Right forelimb (tissue), 1 donor: ENCODE measurements around the gene CA10.

Experiments used
- DNase-seq: peaks from one replicate; pipeline ENCODE4 v3.0.0-alpha.2; 2018

Gene CA10

GRCh38 chr17:51946311-51946710 lies 212.2 kb downstream of the CA10 start:
- DNase-seq, result no peak

DNA sequence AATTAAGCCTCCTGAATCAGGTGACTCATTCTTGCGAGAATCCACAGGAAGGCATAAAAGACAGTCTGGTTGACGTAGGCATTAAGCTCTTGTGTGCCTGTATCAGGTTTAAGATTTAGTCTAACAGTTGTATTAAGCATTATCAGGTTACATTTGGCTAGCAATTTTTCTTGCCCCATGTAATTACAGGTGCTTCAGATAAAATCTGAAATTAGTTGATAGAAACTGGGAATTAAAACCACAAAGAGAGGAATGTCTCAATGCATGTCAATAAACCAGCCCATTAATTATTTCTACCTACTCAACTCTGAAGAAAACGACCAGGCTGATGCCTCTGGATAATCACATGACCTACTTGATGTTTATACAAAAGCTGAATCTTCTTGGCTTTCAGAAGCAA lies 217.2 kb downstream of the CA10 start:
- DNase-seq, result no peak

GRCh38 chr17:51937264-51937663 lies 221.2 kb downstream of the CA10 start:
- no peak for DNase-seq

- DNase-seq, result no peak
These were observed 223.0 kb downstream of the CA10 start for GRCh38 chr17:51935477-51935876.

GRCh38 chr17:51933647-51934046 lies 224.9 kb downstream of the CA10 start:
- DNase-seq, result no peak

DNA sequence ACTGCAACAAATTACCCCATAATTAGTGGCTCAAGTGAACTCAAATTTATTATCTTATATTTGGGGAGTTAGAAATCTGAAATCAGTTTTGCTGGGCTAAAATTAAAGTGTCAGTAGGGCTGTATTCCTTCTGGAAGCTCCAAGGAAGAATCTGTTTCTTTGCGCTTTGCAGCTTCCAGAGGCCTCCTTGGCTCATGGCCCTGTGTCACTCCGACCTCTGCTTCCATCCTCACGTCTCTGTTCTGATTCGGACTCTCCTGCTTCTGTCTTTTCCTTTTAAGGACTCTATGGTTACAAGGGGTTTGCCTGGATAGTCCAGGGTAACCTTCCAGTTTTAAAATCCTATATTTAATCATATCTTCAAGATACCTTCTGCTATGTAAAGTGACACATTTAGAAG lies 232.1 kb downstream of the CA10 start:
- no peak for DNase-seq

DNA sequence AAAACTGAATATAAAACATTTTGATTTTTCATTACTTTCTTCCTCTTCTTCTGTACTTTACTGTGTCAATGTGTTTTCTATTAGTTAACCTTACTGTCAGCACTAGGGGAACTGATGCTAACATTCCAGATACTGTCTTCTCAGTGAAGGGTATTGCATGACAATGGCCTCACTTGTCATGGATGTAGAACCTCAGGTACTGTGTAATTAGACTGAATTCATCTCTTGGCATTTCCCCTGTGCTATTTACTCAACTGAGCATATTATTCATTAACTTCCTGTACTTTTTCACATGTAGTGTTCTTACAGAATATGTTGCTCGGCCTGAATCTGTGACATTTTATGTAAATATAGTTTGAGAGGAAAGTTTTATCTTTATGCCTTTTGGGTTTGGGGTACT lies 237.0 kb downstream of the CA10 start:
- no peak for DNase-seq

- DNase-seq, result no peak
These were observed 243.9 kb downstream of the CA10 start for GRCh38 chr17:51914577-51914976.

- no peak for DNase-seq
These were observed 244.9 kb downstream of the CA10 start for GRCh38 chr17:51913491-51914205.

GRCh38 chr17:51912939-51913338 lies 245.6 kb downstream of the CA10 start:
- DNase-seq, result no peak

GRCh38 chr17:51911237-51911636 lies 247.3 kb downstream of the CA10 start:
- DNase-seq, result no peak

DNA sequence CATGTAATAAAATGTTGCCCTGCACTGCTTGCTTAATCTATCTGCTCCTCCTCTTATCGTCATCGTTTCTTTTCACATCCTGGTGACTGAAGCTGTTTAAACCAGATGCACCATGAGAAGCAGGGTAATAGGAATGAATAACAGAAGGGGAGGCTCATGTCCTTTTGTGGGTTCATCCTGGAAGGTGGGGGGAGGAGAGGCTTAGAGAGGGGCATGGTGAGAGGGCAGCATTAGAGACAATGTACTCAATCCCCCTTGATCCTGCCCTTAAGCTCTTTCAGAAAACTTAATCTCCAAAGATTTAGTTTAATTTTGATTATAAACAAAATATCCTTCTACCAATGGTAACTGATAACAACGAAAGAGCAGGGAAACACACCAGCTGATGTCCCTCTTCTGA lies 248.5 kb downstream of the CA10 start:
- no peak for DNase-seq

GRCh38 chr17:51908841-51909537 lies 249.5 kb downstream of the CA10 start:
- no peak for DNase-seq

GRCh38 chr17:51907041-51907440 lies 251.5 kb downstream of the CA10 start:
- DNase-seq, result no peak

- no peak for DNase-seq
These were observed 254.1 kb downstream of the CA10 start for GRCh38 chr17:51904379-51904778.

DNA sequence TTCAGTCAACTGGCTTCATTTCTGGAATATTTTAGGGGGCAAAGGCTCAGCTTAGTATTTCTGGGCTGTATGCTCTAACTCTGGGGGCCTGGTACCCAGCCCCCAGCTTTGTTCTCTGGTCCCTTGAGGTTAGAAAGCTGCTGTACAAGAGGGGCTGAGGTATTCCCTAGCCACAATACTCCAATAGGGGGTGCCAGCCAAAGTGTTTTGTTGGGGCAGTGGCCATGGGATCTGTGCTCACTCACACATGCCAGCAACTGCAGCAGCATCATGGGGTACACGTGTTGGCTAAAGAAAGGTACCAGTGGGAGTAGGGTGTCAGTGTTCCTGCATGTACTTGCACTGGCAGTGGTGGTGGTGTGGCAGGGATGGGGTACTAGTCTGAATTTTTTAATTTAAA lies 257.3 kb downstream of the CA10 start:
- no peak for DNase-seq

DNA sequence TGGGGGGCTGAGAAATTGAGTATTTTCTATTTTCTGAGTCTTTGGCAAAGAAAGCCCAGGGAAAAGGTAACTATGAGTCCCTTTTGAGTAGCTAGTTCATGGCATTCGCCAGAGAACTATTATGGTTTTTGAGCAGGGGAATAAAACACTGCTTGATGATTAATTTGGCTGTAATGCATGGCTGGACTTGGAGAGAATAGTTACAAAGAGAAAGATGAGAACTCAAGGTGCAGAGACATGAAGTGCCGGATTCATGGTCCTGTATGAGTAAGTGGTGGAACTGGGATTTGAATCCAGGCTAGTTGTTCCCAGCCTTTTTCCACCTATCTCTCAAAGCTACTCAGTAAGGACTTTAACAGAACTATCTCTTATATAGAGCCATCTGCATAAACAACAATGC lies 266.6 kb downstream of the CA10 start:
- DNase-seq, result no peak

DNA sequence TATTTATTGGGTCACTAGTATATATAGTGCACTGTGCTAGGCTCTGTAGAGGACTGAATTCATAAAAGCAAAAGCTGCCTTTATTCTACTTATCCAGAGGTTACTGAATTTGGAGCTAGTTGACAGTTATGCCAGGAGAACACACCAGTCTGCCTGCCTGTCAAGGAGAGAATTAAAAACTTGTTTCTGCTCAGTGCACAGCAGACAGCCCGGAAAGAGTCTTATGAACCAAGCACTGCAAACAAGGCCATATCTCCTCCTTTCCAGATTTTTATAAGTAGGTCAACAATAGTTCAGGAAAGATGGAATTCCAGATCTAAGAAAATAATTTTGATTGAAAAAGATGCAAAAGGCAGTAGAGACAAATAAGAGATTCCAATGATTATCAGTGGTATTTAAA lies 267.8 kb downstream of the CA10 start:
- no peak for DNase-seq

- no peak for DNase-seq
These were observed 269.7 kb downstream of the CA10 start for GRCh38 chr17:51888816-51889215.

GRCh38 chr17:51876986-51877385 lies 281.5 kb downstream of the CA10 start:
- no peak for DNase-seq

DNA sequence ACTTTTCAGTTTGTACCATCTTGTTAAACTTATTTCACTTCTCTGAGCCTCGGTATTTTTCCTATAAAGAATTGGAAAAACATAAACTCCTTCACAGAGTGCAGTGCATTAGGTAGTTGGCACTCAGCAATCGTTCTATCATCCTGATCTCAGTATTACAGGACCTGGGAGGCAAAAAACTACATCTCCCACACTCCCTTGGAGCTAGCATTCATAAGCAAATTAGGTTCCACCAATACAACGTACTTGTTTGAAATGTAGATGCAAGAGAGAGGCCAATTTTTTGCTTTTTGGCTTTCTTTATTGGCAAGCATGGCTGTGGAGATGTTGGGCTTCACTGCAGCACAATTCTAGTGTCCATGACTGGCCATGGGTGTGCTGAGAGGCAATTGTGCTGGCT lies 285.2 kb downstream of the CA10 start:
- DNase-seq, result no peak

- no peak for DNase-seq
These were observed 289.1 kb downstream of the CA10 start for GRCh38 chr17:51869387-51869786.

- DNase-seq, result no peak
These were observed 297.5 kb downstream of the CA10 start for GRCh38 chr17:51860954-51861561.

DNA sequence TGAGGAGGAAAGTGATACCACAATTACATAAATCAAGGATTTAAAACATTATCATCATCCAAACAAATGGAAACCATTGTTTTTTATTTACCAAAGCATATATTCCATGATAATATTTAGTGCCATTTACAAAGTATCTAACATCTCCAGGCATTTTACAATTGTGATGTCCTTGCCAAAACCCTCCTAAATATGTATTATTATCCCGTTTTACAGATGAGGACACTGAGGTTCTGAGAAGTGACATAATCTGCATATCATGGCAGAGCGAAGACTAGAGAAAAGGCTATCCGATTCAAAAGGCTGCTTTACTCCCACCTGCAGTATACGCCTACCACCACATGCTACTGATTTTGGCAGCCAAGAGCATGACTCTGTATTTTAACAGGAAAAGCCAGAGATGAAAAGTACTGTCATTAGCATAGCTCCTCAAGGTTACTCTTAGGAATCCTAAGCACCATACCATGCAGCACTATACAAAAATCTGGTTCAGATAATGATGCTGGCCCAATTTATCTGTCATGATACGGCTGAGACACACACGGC lies 301.4 kb downstream of the CA10 start:
- no peak for DNase-seq
